GM12892 (cell line): ENCODE measurements around the gene YWHAE.

Experiments
- POLR2A ChIP-seq: IDR thresholded peaks from 2 replicates; pipeline ENCODE4 v1.6.1; 2011; ENCODE audit warnings: low read depth, low read length, control low read depth
- POLR2AphosphoS5 ChIP-seq: IDR thresholded peaks from 2 replicates; pipeline ENCODE4 v1.6.1; 2011; ENCODE audit warnings: low read depth, low read length, control low read depth

GRCh38 chr17:1373707-1374237 is 26.2 kb downstream of the YWHAE start:
- TF ChIP-seq POLR2A = no peak
- TF ChIP-seq POLR2AphosphoS5 = no peak
